NT2/D1 (cell line): ENCODE data around the gene SND1.
A peak's percentile ranks its signal among the peaks of the same experiment; 100 is the strongest.

Experiments
- DNase-seq: peaks from one replicate; pipeline ENCODE4 v3.0.0-alpha.2; 2011; ENCODE audit warnings: low read depth, low spot score
- H3K27me3 ChIP-seq: 2 replicates; pipeline ENCODE4 v1.6.0; 2011; ENCODE audit warnings: mild to moderate bottlenecking; ENCODE audit not compliant: insufficient read length, insufficient read depth
- H3K36me3 ChIP-seq: 2 replicates; pipeline ENCODE4 v1.6.1; 2011; ENCODE audit warnings: mild to moderate bottlenecking, low read length, mixed read lengths; ENCODE audit not compliant: insufficient read depth, insufficient read length
- H3K4me1 ChIP-seq: 2 replicates; pipeline ENCODE4 v1.5.1; 2011; ENCODE audit not compliant: insufficient read depth, insufficient read length
- H3K4me3 ChIP-seq: 2 replicates; pipeline ENCODE4 v1.5.1; 2011; ENCODE audit warnings: low read depth; ENCODE audit not compliant: insufficient read length
- H3K9ac ChIP-seq: 2 replicates; pipeline ENCODE4 v1.6.0; 2011; ENCODE audit warnings: low read depth; ENCODE audit not compliant: insufficient read length
- H3K9me3 ChIP-seq: 2 replicates; pipeline ENCODE4 v1.5.1; 2011; ENCODE audit warnings: mild to moderate bottlenecking, low read length; ENCODE audit not compliant: insufficient read depth
- SUZ12 ChIP-seq: IDR thresholded peaks from 2 replicates; pipeline ENCODE4 v1.6.1; 2011; ENCODE audit not compliant: insufficient read length, insufficient read depth; ENCODE audit errors: extremely low read depth
- YY1 ChIP-seq: IDR thresholded peaks from 2 replicates; pipeline ENCODE4 v1.6.1; 2011; ENCODE audit not compliant: insufficient read length, insufficient read depth
- ZNF274 ChIP-seq: IDR thresholded peaks from 2 replicates; pipeline ENCODE4 v1.6.1; 2011; ENCODE audit warnings: mild to moderate bottlenecking, low read depth, low read length

SND1 gene

GRCh38 chr7:127941476-127942210 is 289.6 kb downstream of the SND1 start:
- no peak overlapping the region for H3K9ac ChIP-seq
- H3K4me1 ChIP-seq, result no peaks in the 10 kb centered on the region
- no peak for TF ChIP-seq YY1

GRCh38 chr7:127943541-127944521 is 291.8 kb downstream of the SND1 start:
- no peak for DNase-seq
- TF ChIP-seq ZNF274, result no peak
- no peak for TF ChIP-seq SUZ12
- TF ChIP-seq YY1, result no peak
- H3K36me3 ChIP-seq, result peaks cover 33% of the 10 kb centered on the region

More at GRCh38 chr7:127941476-127942210, 289.6 kb downstream of the SND1 start:
- peaks cover 33% of the 10 kb centered on the region for H3K36me3 ChIP-seq
- H3K4me3 ChIP-seq, result no peak overlapping the region
- DNase-seq, result no peak
- H3K27me3 ChIP-seq, result no peaks in the 10 kb centered on the region
- no peaks in the 10 kb centered on the region for H3K9me3 ChIP-seq

GRCh38 chr7:127946111-127946510 is 294.1 kb downstream of the SND1 start:
- Histone ChIP-seq H3K36me3 (peaks cover 27% of the 10 kb centered on the region), H3K27me3 (no peaks in the 10 kb centered on the region), H3K9ac (no peak overlapping the region), H3K9me3 (no peaks in the 10 kb centered on the region), H3K4me3 (no peak overlapping the region), H3K4me1 (no peaks in the 10 kb centered on the region)
- TF ChIP-seq YY1, result no peak
- no peak for TF ChIP-seq SUZ12
- TF ChIP-seq ZNF274, result no peak
- no peak for DNase-seq

More at GRCh38 chr7:127943541-127944521, 291.8 kb downstream of the SND1 start:
- Histone ChIP-seq H3K27me3 (no peaks in the 10 kb centered on the region), H3K9me3 (no peaks in the 10 kb centered on the region), H3K9ac (no peak overlapping the region), H3K4me3 (no peak overlapping the region), H3K4me1 (no peaks in the 10 kb centered on the region)

GRCh38 chr7:127946847-127947246 is 294.9 kb downstream of the SND1 start:
- Histone ChIP-seq H3K4me3 (no peak overlapping the region), H3K9ac (no peak overlapping the region), H3K27me3 (no peaks in the 10 kb centered on the region), H3K36me3 (peaks cover 22% of the 10 kb centered on the region), H3K9me3 (no peaks in the 10 kb centered on the region), H3K4me1 (no peaks in the 10 kb centered on the region)
- TF ChIP-seq SUZ12 (no peak), ZNF274 (no peak), YY1 (no peak)
- DNase-seq, result no peak

- DNase-seq, result no peak
- Histone ChIP-seq H3K9ac (no peak overlapping the region), H3K4me3 (no peak overlapping the region), H3K4me1 (no peaks in the 10 kb centered on the region), H3K36me3 (peaks cover 10% of the 10 kb centered on the region), H3K27me3 (no peaks in the 10 kb centered on the region), H3K9me3 (no peaks in the 10 kb centered on the region)
- no peak for TF ChIP-seq ZNF274
- TF ChIP-seq YY1, result no peak
- TF ChIP-seq SUZ12, result no peak
These were observed 296.3 kb downstream of the SND1 start for GRCh38 chr7:127948312-127948711.

GRCh38 chr7:127948930-127949329 is 296.9 kb downstream of the SND1 start:
- DNase-seq, result no peak
- Histone ChIP-seq H3K4me1 (no peaks in the 10 kb centered on the region), H3K27me3 (no peaks in the 10 kb centered on the region), H3K9me3 (no peaks in the 10 kb centered on the region), H3K9ac (no peak overlapping the region), H3K36me3 (peaks cover 4% of the 10 kb centered on the region), H3K4me3 (no peak overlapping the region)
- TF ChIP-seq SUZ12 (no peak), ZNF274 (no peak), YY1 (no peak)

GRCh38 chr7:127949769-127950222 is 297.8 kb downstream of the SND1 start:
- Histone ChIP-seq H3K36me3 (peaks cover 1% of the 10 kb centered on the region), H3K4me1 (no peaks in the 10 kb centered on the region)
- peak; percentile 20 for DNase-seq

More at GRCh38 chr7:127949769-127950222, 297.8 kb downstream of the SND1 start:
- H3K4me3 ChIP-seq, result no peak overlapping the region
- no peaks in the 10 kb centered on the region for H3K27me3 ChIP-seq
- H3K9me3 ChIP-seq, result no peaks in the 10 kb centered on the region
- H3K9ac ChIP-seq, result no peak overlapping the region
- TF ChIP-seq YY1, result no peak
- TF ChIP-seq SUZ12, result no peak
- TF ChIP-seq ZNF274, result no peak
